GM19372 (cell line): ENCODE data around the gene RSPO1.
A peak's percentile ranks its signal among the peaks of the same experiment; 100 is the strongest.
"Not testable (repeated sequence)": the region's sequence is repeated elsewhere in the genome, so short reads cannot be mapped to it uniquely, and the experiment has no call there.

Experiments used
- ATAC-seq: cut with Tn5 transposase; IDR thresholded peaks from one replicate; pipeline ENCODE4 v1.9.1; 2021; ENCODE audit warnings: mild to moderate bottlenecking, low read depth, moderate library complexity; ENCODE audit not compliant: unreplicated experiment

The RSPO1 gene

DNA sequence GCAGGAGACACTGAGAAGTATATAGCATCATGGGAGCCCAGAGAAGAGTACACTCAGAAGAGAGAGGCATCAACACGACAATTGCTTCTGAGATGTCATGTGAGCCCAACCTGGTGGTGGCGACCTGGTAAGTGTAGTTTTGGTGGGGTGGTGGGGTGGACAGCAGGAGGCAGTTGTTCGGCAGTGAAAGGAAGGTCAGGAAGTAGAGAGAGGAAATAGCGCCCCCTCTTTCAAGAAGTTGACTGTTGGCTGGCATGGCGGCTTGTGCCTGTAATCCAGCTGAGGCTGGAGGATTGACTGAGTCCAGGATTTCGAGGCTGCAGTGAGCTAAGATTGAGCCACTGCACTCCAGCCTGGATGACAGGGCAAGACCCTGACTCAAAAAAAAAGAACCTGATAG, 12.6 kb downstream of the RSPO1 start:
- ATAC-seq, result no peak

DNA sequence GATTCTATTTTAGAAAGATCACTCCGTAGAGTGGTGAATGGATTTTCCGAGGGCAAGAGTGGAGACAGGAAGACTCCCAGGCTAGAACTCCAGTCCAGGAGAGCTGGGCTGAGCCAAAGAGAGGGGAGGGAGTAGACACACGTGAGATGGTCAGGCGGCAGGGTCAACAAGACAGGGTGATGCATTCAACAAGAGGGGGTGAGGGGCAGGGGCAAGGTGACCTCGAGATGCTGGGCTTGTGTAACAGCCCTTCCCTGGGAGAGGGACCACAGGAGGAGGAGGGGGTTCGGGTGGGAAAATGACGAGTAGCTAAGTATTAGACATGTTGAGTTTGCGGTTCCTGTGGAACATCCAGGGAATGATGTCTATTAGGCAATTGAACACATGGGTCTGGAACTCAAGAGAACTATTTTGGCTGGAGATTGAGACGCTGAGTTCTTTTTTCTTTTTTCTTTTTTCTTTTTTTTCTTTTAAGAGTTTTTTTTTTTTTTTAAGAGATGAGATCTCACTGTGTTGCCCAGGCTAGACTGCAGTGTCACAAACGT, 13.3 kb downstream of the RSPO1 start:
- ATAC-seq, result no peak

DNA sequence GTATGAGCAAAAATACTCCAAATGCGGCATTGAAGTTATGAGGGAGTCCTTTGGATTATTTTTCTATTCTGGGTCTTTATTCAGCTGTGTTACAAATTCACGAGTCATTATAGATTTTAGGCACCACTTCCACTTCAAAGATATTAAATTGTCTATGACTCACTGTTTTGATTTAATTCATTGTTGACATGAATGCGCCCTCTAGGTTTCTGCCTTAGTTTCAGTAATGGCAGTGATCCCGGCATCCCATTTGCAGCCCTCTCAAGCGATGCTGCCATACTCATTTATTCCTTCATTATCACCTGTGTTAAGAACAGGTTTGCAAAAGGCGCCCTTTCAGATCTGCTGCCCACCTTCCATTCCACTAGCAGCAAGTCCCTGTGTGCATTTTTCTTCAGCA, 14.0 kb downstream of the RSPO1 start:
- ATAC-seq, result no peak

DNA sequence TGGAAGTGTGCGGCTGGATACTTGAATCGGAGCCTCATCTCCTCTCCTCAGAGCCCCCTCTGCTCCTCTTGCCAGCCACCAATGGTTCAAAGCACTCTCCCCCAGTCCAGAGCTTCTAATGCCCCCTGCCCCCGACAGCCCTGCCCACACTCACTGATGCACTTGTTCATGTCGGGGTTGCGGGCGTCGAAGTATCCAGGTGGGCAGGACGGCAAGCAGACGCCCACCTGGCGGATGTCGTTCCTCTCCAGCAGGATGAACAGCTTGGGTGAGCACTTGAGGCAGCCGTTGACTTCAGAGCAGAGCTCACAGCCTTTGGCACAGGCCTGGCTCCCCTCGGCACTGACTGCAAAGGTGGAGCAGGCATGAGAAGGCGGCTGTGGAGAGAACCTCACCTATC, 18.4 kb downstream of the RSPO1 start:
- no peak for ATAC-seq

DNA sequence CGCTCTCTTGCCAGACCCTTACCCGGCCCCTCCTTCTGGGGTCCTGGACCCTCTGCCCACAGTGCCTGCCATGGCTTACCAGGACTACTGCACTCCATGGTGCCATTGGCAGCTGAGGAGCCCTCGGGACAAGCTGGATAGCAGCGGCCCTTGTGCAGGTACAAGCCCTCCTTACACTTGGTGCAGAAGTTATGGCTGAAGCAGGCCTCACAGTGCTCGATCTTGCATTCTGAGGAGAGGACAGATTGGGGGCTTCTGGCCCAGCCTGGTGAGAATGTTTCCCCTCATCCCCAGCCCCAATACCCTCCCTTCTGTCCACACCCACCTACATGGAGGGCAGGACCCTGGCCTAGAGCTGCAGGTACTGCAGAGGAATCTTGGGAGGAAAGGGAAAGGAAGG, 20.6 kb downstream of the RSPO1 start:
- ATAC-seq, result no peak

DNA sequence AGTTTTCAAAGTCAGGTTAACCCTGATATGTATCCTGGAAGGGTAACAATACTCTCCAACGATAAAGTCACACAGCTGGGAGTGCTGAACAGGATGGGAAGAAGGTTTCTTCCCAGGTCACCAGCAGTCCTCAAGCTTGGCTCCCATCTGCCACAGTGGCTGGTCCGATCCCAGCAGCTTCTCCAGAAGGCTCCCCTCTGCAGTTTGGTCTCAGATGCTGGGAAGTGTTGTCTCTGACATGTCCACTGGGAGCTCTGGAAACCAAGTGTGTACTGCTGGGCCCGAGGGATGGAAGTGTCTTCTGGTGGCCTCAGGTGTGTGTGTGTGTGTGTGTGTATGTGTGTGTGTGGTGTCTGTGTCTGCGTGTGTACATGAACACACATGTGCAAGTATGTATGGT, 22.5 kb downstream of the RSPO1 start:
- ATAC-seq, result no peak

DNA sequence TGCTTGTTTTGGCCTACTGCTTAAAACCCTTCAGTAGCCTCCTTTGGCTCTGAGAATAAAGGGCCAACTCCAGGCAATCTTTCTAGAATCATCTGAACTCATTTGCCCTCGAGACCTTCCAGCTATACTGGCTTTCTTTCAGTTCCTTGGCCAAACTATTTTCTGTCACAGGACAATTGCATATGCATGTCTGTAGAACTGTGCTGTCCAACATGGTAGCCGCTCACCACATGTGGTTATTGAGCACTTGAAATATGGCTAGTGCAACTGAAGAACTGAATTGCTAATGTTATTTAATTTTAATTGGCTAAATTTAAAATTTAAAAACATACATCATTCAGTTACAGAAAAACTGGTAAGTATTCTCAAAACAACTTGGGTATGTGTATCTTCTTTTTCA, 24.7 kb downstream of the RSPO1 start:
- no peak for ATAC-seq

DNA sequence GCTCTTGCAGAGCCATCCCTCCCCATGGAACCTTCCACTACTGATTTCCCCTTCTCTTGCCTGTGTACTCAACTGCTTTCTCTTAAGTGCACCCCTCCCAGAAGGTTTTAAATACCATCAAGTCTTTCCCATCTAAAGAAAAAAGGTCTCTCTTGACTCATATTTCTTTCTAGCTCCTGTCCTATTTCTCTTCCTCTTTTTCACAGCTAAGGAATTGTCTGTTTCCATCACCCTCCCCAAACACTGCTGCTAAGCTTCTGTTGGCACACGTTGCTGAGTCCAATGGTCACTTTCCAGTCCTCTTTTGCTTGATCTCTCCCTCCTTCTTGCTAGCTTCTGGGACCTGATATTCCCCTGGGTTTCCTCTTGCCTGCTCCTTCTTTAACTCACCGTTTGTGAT, 25.7 kb downstream of the RSPO1 start:
- no peak for ATAC-seq

DNA sequence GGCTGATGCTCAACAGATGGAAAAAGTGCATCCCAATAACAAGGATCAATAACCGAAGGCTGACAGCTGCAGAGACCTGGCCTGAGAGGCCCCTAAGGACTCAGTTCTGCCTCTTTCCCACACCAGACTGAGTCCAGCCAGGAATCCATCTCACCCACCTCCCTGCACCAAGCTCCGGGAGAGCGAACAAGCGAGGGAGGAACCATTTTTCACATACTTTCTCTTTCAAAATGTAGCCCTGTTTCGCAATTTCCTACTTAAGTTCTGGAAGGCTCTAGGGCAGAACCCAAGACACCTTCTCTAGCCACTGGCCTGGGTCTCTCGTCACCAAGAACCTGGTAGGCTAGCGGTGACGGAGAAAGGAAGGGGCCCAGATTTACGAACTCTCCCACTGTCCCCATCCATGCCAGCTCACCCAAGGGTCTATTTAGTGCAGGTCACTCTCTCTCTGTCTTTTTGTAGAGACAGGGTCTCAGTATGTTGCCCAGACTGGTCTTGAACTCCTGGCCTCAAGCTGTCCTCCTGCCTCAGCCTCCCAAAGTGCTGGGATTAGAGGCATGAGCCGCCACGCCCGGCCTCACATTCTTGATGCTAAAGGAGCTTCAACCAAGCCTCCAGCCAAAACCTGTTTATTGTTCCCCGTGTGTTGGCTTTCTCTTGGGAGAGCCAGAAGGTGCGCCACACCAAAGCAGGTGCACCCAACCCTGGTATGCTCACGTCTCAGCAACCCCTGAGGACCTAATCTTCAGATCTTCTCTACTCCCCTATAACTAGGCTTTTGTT, 28.0 kb downstream of the RSPO1 start:
- no peak for ATAC-seq

DNA sequence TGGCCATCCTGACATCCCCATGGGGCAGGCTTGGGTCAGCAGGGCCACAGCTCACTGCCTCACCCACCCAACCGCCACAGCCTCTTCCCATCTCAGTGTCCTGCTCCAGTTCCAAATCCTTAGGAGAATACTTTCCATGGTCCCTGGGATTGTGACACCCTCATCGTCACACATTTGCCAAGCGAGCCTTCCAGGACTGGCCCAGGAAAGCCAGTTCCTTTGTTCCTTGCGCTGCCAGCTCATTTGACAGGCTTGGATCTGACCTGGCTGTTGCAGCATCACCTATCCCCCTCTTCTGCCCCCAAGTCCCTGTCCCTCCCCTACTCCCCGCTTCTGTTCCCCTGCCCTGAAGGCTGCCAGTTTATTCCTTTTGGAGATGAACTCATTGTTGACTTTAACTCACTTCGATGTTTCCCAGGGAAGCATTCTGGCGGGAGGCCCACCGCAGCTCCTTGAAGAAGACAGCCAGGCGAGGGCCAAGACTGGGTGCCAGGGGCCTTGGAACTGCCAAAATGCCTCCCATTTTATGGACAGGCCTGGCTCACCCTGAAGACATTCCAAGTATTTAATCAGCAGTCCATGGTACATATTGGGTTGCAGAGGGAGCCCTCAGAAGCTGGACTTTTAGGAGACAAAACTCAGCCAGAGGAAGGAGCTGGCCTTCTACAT, 28.8 kb downstream of the RSPO1 start:
- no peak for ATAC-seq

DNA sequence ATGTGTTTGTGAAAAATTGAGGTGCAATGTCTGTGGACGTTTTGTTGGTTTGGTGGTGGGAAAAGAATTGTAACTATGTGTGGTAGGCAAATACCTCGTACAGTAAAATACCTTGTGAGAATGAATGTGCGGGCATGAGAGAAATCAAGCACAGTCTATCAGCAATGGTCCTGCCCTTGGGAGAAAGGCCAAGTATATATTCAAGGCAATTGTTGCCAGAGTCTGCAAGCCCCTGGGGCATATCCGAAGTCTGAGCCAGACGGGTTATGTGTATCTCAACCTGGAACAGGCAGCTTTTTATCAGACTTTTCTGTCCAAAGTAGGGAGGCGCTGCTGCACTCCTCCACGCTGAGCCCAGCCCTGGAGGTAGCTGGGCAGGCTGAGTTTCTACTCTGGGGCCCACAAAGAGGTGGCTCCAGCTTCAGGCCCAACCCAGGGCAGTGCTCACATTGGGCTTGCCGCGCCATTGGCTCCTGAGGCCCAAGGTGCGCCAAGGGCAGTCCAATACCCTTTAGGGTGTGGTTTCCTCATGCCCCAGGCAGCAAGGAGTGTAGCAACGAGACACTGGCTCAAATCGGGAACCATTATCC, 29.5 kb downstream of the RSPO1 start:
- no peak for ATAC-seq

DNA sequence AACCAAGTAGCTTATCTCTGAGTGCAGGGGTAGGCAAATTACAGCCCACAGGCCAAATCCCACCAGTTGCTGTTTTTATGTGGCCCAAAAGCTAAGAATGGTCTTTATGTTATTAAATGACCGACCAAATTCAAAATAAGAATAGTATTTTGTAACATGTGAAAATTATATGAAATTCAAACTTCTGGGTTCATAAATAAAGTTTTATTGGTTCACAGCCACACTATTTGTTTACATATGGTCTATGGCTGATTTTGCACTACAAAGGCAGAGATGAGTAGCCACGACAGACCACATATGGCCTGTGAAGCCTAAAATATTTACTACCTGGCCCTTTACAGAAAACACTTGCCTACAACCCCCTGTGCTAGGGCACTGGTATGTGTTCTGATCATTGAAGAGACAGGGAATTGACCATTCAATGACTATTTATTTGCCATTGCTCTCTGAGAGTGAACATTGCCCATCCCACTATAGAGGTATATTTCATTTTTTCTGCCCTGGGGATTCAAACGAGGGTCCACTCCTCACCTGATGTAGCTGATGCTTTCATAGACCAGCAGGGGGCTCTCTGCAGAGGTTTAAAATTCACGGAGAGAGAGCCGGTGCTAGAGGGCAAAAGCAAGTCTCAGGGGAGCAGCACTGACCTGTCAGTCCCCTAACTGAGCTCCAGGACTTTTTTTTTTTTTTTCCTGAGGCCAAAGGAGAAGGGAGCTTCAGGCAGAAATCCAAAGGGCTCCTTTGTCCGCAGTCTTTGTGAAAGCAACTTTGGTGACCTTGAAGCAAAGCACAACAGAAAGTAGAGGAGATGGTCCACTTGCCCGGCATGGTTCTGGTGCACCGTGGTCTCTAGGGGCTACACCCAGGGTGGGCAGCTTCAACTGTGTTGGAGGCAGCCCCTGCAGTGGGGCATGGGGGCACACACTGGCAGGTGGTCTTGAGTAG, 31.7 kb downstream of the RSPO1 start:
- no peak for ATAC-seq

DNA sequence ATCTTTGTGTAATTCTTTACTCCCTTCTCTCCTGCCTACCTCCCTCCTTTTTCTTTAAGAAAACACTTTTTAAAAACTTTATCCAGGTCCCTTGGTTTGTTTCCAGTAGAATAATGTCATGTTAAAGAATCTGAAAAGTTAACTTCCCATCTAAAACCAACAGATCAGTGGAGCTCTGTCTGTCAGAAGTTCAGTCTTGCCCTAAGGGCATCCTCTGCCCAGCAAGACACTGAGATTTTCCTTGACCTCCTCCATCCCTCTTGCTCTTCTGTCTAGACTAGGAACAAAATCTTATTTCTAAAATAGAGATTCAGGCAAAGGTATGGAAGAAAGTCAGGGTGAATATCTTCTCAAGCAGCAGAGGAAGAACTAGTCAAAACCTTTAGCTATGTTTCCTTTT, 33.3 kb downstream of the RSPO1 start:
- ATAC-seq, result no peak

DNA sequence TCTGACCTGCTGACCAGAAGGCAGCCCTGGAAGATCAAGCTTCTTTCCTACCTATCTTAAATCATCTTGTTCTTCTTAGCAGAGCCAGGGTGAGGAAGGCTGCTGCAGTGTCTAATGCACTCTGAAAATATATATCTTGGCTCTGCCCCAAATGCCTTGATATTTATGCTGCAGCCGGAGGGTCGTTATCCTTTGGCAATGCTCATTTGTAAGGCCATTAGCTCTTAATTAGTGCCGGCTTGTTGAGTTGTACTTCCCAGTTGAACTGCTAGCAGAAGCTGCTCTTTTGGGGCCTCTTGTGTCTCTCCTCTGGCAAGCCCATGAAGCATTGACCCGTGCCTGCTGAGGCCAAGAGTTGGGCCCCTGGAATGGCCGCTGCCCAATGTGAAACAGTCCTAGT, 34.8 kb downstream of the RSPO1 start:
- no peak for ATAC-seq

DNA sequence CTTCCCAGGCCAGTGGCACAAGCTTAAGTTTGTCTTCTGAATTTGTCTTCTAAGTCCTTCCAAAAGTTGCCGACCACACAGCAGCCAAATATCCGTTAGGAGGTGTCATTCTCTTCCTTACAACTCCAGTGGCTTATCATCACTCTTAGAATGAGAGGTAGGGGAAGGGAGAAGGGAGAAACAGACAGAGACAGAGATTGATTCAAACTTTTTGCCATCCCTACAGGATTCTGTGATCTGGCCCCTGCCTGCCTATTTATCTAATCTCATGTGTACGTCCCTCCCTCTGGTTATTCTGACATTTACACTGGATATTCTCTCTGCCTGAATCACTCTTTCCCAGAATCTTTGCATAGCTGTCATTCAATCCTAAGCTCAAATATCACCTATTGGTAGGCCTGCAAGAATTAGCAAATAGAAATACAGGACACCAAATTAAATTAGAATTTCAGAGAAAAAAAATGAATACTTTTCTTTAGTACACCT, 38.5 kb downstream of the RSPO1 start:
- ATAC-seq, result no peak

DNA sequence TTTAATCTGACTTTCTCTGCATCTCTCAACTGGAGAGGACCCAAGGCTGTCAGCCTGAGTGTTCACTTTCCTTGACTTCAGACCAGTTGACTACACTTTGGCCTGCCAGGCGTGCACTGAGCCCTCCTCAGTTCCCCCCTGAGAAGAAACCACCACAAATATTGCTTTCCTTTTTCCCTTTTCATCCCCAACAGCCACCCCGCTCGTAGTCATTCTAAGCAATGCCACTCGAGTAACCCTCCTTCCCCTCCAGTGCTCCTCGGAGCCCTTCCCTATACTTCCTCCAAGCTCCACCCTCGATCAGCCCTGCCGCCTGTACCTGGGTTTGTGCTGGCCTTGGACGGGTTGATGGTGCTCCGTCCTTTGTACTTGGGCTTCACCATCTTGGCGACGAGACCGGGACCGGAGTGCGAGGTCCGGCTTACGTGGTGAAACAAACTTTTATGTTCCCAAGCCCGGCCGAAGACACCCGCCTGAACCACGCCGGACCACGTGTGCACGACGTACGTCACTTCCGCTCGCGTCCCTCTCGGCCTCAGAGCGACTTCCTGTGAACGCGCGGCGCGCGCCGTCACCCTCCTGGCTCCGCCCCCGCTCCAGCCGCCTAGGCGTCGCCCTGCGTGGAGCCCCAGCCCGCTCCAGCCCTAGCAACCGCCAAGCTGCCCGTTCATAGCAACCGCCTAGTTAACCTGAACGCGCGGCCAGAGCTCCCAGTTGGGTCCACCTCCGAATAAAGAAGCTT, 39.1 kb downstream of the RSPO1 start, which contains the start of gene GNL2:
Gene GNL2, minus strand, starts transcription at position 498 of the 742 bp plus-strand sequence. Its CDS starts 115 bp downstream, at position 383.
- ATAC-seq, result peak; percentile 98

DNA sequence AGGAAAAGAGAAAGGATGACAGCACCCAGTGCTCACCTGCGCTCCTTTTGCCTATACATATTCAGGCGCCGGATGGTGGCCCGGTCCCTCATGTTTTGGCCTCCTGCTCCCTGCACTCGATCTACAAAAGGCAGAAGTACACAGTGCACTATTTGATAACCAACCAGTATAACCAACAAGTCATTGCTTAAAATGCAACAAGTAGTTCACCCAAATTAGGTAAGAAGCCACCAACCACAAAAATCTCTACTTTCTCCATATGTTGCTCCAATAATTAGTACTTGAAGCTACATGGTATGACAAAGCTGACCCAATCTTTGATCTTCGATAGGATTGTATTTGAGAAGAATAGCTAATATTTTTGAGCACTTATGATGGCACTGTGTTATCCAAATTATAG, 41.0 kb downstream of the RSPO1 start:
- no peak for ATAC-seq

DNA sequence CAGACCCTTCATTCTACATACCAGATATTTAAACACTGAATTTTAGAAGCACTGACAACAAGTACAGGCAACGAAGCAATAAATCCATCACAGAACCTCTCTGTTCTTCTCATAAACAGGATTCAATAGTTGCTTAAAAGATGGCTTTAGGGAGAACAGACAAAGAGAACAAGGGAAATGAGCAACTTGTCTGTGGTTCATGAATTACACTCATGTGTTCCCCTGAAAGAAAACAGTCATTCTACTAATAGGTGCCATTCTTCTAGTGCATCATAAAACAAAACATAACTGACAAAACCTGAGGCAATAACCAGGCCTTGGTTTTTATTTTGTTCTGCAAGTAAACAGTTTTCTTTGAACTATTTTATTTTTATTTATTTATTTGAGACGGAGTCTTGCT, 45.8 kb downstream of the RSPO1 start:
- ATAC-seq, result no peak

DNA sequence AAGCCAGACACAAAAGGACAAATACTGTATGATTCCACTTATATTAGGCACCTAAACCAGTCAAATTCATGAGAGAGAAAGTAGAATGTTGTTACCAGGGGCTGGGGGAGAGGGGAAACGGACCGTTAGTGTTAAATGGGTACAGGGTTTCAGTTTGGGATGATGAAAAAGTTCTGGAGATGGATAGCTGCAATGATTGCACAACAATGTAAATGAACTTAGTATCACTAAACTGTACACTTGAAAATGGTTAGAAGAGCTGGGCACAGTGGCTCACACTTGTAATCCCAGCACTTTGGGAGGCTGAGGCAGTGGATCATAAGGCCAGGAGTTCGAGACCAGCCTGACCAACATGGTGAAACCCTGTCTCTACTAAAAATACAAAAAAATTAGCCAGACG, 50.1 kb downstream of the RSPO1 start:
- ATAC-seq, result not testable (repeated sequence)

DNA sequence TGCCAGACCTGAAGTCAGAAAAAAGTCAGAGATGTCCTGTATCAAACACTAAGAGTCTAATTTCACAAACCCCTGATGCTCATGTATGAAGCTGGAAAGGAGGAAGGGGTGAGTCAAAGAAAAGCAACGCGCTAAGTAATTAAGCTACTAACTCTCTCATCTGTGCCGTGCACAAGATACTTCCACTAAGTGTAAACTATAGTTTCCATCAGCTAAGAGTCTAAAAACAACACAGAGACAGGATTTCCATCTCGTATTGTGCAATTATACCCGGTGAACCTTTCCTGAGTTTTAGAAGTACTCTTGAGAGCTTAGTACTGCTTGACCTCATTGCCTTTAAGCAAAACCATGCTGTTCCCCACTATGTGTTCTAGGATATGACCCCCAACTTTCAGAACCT, 59.0 kb downstream of the RSPO1 start:
- ATAC-seq, result no peak
